ENCODE data around the gene MMP14. TPM values are rescaled to one million over a fixed set of nuclear protein-coding genes. Genes with fewer than 3 reads are reported as not detected.
A peak's percentile ranks its signal among the peaks of the same experiment; 100 is the strongest.

The MMP14 gene
- total and polyA plus RNA-seq, 4 donors: 29.8 to 250 (median 153) TPM

DNA sequence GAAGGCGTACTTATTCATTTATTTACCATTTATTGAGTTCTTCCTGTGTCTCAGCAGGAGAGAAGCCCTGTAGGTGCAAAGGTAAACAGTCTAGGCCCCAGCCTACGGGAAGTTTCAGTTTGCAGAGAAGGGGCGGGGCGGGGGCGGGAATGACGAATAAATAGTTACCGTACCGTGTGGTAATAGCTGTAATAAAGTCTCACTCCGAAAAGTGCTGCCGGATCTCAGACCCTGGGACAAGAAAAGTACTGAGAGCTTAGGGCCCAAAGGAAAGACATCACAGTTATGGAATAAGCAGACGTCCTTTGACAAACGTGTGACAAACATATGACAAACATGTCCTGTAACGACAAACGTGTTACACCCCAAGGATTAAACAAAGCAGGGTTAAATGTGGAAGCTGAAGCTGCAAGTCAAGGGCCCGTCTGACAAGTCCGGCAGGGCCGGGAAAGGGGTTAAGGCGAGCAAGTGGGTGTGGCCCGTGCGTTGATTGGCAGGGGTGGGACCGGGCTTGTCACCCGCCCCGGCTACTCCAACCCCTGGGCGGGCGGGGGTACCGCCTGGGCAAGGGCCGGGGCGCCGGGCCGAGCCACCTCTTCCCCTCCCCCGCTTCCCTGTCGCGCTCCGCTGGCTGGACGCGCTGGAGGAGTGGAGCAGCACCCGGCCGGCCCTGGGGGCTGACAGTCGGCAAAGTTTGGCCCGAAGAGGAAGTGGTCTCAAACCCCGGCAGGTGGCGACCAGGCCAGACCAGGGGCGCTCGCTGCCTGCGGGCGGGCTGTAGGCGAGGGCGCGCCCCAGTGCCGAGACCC lies 35.0 kb downstream of the MMP14 start, which contains the start of gene LRP10:
TSS of gene LRP10 (plus strand) at position 517 of the 809 bp plus-strand sequence. CDS start 564 bp downstream, outside the sequence.
- 0% methylated on average over 40 to 50 of the region's 50 CpGs for WGBS, 2 donors
- ATAC-seq (ENCODE audit: low FRiP score) (peak; percentile 96), DNase-seq (peak; percentile 97)
- Histone ChIP-seq H3K27ac (ENCODE audit: low read depth in 1 of 2, low read length in 2 of 2) (peak within 1 kb of the TSS; percentile 81 to 94), H3K27me3 (ENCODE audit: control insufficient read depth in 1 of 2, insufficient read depth in 2 of 2, low read length in 1 of 2) (no peaks in the 10 kb centered on the region), H3K4me1 (ENCODE audit: control insufficient read depth in 1 of 2, insufficient read depth in 2 of 2, low read length in 2 of 2) (no peaks in the 10 kb centered on the region), H3K9me3 (ENCODE audit: control insufficient read depth, low read length) (no peaks in the 10 kb centered on the region), H3K4me3 (ENCODE audit: low read length in 2 of 2) (peak within 1 kb of the TSS; percentile 50 to 79), H3K36me3 (ENCODE audit: control insufficient read depth in 1 of 2, insufficient read depth in 2 of 2, low read length in 1 of 2) (peaks cover 3 to 16% of the 10 kb centered on the region in 2 donors)
- intact Hi-C loops (cut with DNase I): no loop called here

DNA sequence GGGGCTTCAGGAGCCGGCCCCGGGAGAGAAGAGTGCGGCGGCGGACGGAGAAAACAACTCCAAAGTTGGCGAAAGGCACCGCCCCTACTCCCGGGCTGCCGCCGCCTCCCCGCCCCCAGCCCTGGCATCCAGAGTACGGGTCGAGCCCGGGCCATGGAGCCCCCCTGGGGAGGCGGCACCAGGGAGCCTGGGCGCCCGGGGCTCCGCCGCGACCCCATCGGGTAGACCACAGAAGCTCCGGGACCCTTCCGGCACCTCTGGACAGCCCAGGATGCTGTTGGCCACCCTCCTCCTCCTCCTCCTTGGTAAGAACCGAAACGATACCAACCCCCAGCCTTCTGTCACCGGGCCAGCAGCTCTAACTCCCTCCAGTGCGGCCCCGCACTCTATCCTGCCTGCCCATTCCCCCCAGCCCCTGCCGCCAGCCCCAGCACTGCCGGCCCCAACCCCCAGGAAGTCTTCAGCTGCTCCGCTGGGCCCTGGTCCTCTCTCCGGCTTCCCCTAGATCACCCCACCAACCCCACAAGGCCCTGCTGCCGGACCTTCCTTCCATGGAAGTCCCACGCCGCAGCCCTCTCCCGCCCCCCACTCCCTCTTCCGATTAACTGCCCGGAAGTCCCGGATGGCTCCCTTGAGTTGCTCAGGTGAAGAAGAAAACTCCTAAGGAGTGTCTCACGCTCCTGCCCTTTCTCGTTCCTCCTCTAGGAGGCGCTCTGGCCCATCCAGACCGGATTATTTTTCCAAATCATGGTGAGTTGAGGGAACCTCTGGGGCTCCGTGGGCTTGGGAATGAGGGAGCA lies 35.8 kb downstream of the MMP14 start:
- Histone ChIP-seq H3K4me1 (ENCODE audit: control insufficient read depth in 1 of 2, insufficient read depth in 2 of 2, low read length in 2 of 2) (no peaks in the 10 kb centered on the region), H3K27ac (ENCODE audit: low read depth in 1 of 2, low read length in 2 of 2) (peak overlapping the region; percentile 78 to 81), H3K9me3 (ENCODE audit: control insufficient read depth, low read length) (no peaks in the 10 kb centered on the region), H3K4me3 (ENCODE audit: low read length in 2 of 2) (peak overlapping the region; percentile 50 to 79), H3K27me3 (ENCODE audit: control insufficient read depth in 1 of 2, insufficient read depth in 2 of 2, low read length in 1 of 2) (no peaks in the 10 kb centered on the region), H3K36me3 (ENCODE audit: control insufficient read depth in 1 of 2, insufficient read depth in 2 of 2, low read length in 1 of 2) (peaks cover 3 to 24% of the 10 kb centered on the region in 2 donors)
- DNase-seq: peak; percentile 85 to 93
- 0 to 1% methylated on average over 41 to 45 of the region's 45 CpGs for WGBS, 2 donors
- intact Hi-C loops (cut with DNase I): no loop called here
- ATAC-seq (ENCODE audit: low FRiP score): peak; percentile 86

DNA sequence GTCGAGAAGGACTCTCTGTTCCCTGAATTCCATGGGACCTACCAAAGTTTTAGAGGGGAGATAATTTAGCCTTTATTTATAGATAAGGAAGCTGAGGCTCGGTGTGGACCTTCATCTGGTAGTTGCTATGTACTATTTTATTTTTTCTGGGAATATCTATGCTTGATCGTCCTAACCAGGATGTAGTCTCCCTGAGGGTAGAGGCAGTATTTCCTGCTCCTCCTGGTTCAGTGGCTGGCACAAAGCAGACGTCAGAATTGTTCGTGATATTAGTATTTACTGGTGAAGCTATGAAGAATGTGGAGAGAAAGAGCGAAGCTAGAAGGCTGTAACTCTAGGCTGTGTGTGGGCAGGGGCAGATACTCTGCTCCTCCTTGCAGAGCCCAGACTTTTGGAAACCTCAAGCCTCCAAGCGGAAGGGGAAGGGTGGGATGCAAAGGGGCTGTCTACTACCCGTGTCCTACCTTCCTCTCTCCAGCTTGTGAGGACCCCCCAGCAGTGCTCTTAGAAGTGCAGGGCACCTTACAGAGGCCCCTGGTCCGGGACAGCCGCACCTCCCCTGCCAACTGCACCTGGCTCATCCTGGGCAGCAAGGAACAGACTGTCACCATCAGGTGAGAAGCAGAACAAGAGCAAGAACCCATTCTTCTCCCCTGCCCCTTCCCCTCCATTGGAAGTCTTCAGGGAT lies 36.6 kb downstream of the MMP14 start:
- no peak for ATAC-seq (ENCODE audit: low FRiP score)
- 31 to 32% methylated on average over 10 of the region's 10 CpGs for WGBS, 2 donors
- peak overlapping the region; percentile 50 to 79 for H3K4me3 ChIP-seq (ENCODE audit: low read length in 2 of 2)
- intact Hi-C loops (cut with DNase I): no loop called here
- no peaks in the 10 kb centered on the region for H3K9me3 ChIP-seq (ENCODE audit: control insufficient read depth, low read length)
- peak overlapping the region in 1 of 2 donors; percentile 26 for H3K27ac ChIP-seq (ENCODE audit: low read depth in 1 of 2, low read length in 2 of 2)
- H3K36me3 ChIP-seq (ENCODE audit: control insufficient read depth in 1 of 2, insufficient read depth in 2 of 2, low read length in 1 of 2): peaks cover 3 to 28% of the 10 kb centered on the region in 2 donors
- no peaks in the 10 kb centered on the region for H3K4me1 ChIP-seq (ENCODE audit: control insufficient read depth in 1 of 2, insufficient read depth in 2 of 2, low read length in 2 of 2)
- peak in 1 of 2 donors; percentile 55 for DNase-seq
- no peaks in the 10 kb centered on the region for H3K27me3 ChIP-seq (ENCODE audit: control insufficient read depth in 1 of 2, insufficient read depth in 2 of 2, low read length in 1 of 2)

DNA sequence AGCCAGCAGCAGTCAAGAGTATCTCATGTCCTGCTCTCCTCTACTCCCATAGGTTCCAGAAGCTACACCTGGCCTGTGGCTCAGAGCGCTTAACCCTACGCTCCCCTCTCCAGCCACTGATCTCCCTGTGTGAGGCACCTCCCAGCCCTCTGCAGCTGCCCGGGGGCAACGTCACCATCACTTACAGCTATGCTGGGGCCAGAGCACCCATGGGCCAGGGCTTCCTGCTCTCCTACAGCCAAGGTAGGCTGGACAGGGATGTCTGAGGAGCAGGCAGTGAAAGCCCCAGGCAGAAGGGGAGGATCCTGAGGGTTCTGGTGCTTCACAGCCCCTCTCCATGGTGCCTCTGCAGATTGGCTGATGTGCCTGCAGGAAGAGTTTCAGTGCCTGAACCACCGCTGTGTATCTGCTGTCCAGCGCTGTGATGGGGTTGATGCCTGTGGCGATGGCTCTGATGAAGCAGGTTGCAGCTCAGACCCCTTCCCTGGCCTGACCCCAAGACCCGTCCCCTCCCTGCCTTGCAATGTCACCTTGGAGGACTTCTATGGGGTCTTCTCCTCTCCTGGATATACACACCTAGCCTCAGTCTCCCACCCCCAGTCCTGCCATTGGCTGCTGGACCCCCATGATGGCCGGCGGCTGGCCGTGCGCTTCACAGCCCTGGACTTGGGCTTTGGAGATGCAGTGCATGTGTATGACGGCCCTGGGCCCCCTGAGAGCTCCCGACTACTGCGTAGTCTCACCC lies 38.8 kb downstream of the MMP14 start:
- no peaks in the 10 kb centered on the region for H3K9me3 ChIP-seq (ENCODE audit: control insufficient read depth, low read length)
- ATAC-seq (ENCODE audit: low FRiP score) (no peak), DNase-seq (peak in 1 of 2 donors; percentile 56)
- H3K27me3 ChIP-seq (ENCODE audit: control insufficient read depth in 1 of 2, insufficient read depth in 2 of 2, low read length in 1 of 2): no peaks in the 10 kb centered on the region
- 91 to 93% methylated on average over 15 of the region's 15 CpGs for WGBS, 2 donors
- no peak overlapping the region for H3K27ac ChIP-seq (ENCODE audit: low read depth in 1 of 2, low read length in 2 of 2)
- H3K36me3 ChIP-seq (ENCODE audit: control insufficient read depth in 1 of 2, insufficient read depth in 2 of 2, low read length in 1 of 2): peaks cover 3 to 28% of the 10 kb centered on the region in 2 donors
- no peaks in the 10 kb centered on the region for H3K4me1 ChIP-seq (ENCODE audit: control insufficient read depth in 1 of 2, insufficient read depth in 2 of 2, low read length in 2 of 2)
- H3K4me3 ChIP-seq (ENCODE audit: low read length in 2 of 2): no peak overlapping the region
- intact Hi-C loops (cut with DNase I): no loop called here

DNA sequence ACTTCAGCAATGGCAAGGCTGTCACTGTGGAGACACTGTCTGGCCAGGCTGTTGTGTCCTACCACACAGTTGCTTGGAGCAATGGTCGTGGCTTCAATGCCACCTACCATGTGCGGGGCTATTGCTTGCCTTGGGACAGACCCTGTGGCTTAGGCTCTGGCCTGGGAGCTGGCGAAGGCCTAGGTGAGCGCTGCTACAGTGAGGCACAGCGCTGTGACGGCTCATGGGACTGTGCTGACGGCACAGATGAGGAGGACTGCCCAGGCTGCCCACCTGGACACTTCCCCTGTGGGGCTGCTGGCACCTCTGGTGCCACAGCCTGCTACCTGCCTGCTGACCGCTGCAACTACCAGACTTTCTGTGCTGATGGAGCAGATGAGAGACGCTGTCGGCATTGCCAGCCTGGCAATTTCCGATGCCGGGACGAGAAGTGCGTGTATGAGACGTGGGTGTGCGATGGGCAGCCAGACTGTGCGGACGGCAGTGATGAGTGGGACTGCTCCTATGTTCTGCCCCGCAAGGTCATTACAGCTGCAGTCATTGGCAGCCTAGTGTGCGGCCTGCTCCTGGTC lies 39.4 kb downstream of the MMP14 start:
- Histone ChIP-seq H3K27ac (ENCODE audit: low read depth in 1 of 2, low read length in 2 of 2) (no peak overlapping the region), H3K9me3 (ENCODE audit: control insufficient read depth, low read length) (no peaks in the 10 kb centered on the region), H3K4me3 (ENCODE audit: low read length in 2 of 2) (no peak overlapping the region), H3K27me3 (ENCODE audit: control insufficient read depth in 1 of 2, insufficient read depth in 2 of 2, low read length in 1 of 2) (no peaks in the 10 kb centered on the region), H3K4me1 (ENCODE audit: control insufficient read depth in 1 of 2, insufficient read depth in 2 of 2, low read length in 2 of 2) (no peaks in the 10 kb centered on the region), H3K36me3 (ENCODE audit: control insufficient read depth in 1 of 2, insufficient read depth in 2 of 2, low read length in 1 of 2) (peaks cover 3 to 28% of the 10 kb centered on the region in 2 donors)
- intact Hi-C loops (cut with DNase I): no loop called here
- DNase-seq: peak in 1 of 2 donors; percentile 70
- ATAC-seq (ENCODE audit: low FRiP score): no peak
- 93 to 94% methylated on average over 20 of the region's 20 CpGs for WGBS, 2 donors

DNA sequence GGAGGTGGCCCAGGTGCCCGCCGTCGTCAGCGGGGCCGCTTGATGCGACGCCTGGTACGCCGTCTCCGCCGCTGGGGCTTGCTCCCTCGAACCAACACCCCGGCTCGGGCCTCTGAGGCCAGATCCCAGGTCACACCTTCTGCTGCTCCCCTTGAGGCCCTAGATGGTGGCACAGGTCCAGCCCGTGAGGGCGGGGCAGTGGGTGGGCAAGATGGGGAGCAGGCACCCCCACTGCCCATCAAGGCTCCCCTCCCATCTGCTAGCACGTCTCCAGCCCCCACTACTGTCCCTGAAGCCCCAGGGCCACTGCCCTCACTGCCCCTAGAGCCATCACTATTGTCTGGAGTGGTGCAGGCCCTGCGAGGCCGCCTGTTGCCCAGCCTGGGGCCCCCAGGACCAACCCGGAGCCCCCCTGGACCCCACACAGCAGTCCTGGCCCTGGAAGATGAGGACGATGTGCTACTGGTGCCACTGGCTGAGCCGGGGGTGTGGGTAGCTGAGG lies 40.7 kb downstream of the MMP14 start:
- H3K36me3 ChIP-seq (ENCODE audit: control insufficient read depth in 1 of 2, insufficient read depth in 2 of 2, low read length in 1 of 2): peaks cover 3 to 28% of the 10 kb centered on the region in 2 donors
- peak in 1 of 2 donors; percentile 70 for DNase-seq
- no peaks in the 10 kb centered on the region for H3K4me1 ChIP-seq (ENCODE audit: control insufficient read depth in 1 of 2, insufficient read depth in 2 of 2, low read length in 2 of 2)
- no peak overlapping the region for H3K27ac ChIP-seq (ENCODE audit: low read depth in 1 of 2, low read length in 2 of 2)
- no peak overlapping the region for H3K4me3 ChIP-seq (ENCODE audit: low read length in 2 of 2)
- 90 to 91% methylated on average over 20 to 22 of the region's 22 CpGs for WGBS, 2 donors
- ATAC-seq (ENCODE audit: low FRiP score): no peak
- no peaks in the 10 kb centered on the region for H3K27me3 ChIP-seq (ENCODE audit: control insufficient read depth in 1 of 2, insufficient read depth in 2 of 2, low read length in 1 of 2)
- intact Hi-C loops (cut with DNase I): no loop called here
- H3K9me3 ChIP-seq (ENCODE audit: control insufficient read depth, low read length): no peaks in the 10 kb centered on the region

DNA sequence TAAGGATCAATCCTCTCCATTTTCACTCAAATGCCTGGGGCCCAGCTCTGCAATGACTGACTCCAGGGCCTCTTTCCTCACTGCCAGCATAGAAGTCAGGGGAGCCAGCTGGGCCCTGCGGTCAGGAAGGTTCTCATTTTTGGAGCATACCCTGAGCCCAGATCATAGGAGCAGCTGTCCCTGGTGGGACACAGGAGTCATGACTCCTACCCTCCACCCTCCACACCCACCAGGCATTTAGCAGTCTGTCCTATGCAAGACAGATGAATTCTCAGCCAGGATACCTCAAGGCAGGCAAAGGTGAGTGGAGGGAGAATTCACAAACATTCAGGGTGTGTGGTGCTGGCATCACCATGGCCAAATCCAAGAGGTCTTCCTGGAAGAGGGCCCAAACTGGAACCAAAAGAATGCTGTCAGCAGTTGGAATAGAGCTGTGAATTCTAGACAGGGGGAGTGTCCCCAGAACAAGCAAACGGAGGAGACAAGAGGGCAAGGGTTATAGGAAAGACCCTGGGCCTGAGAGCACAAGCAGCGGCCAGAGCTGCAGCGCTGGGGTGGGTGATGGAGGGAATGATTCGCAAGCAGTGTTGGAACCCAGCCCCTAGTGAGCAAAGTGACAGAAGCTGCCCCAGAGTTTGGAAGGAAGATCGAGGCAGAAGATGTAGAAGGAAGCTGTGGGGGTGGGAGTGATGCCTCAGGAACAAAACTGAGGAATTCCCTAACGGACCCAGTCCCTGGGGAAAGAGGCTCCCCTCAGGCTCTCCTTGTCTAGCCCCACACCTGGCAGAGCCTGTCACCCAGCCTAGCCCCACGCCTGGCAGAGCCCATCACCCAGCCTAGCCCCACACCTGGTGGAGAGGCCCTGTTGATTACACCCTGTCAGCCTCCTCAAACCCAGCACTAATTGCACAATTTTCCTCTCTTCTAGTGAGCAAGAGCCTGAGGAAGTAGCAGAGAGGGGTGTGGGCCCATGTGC lies 42.2 kb downstream of the MMP14 start:
- H3K36me3 ChIP-seq (ENCODE audit: control insufficient read depth in 1 of 2, insufficient read depth in 2 of 2, low read length in 1 of 2): peaks cover 3 to 28% of the 10 kb centered on the region in 2 donors
- no peak overlapping the region for H3K27ac ChIP-seq (ENCODE audit: low read depth in 1 of 2, low read length in 2 of 2)
- DNase-seq (peak in 1 of 2 donors; percentile 48), ATAC-seq (ENCODE audit: low FRiP score) (no peak)
- H3K4me3 ChIP-seq (ENCODE audit: low read length in 2 of 2): no peak overlapping the region
- H3K27me3 ChIP-seq (ENCODE audit: control insufficient read depth in 1 of 2, insufficient read depth in 2 of 2, low read length in 1 of 2): no peaks in the 10 kb centered on the region
- no peaks in the 10 kb centered on the region for H3K4me1 ChIP-seq (ENCODE audit: control insufficient read depth in 1 of 2, insufficient read depth in 2 of 2, low read length in 2 of 2)
- intact Hi-C loops (cut with DNase I): no loop called here
- 67 to 68% methylated on average over 8 of the region's 8 CpGs for WGBS, 2 donors
- no peaks in the 10 kb centered on the region for H3K9me3 ChIP-seq (ENCODE audit: control insufficient read depth, low read length)
